Ovary (tissue), 3 donors: ENCODE data around the gene RALGPS1.

Experiments used
- POLR2A ChIP-seq: fragments of 450-650 bp; IDR thresholded peaks from one replicate; pipeline ENCODE4 v1.6.1; 2017; ENCODE audit warnings: antibody characterized with exemption, mild to moderate bottlenecking, moderate library complexity
- TF ChIP-seq, protein P1 (sequence below), 3 donors: fragments of 450-650 bp in 2 of 3; fragments of 200-600 bp in 1 of 3; IDR thresholded peaks; one replicate each; pipeline versions ENCODE4 v1.5.1 to v1.8.0; 2016 to 2022; ENCODE audit warnings: antibody characterized with exemption in 3 of 3, mild to moderate bottlenecking in 1 of 3
- donor health status: DM: no; HTN: no; CAD: no.

DNA sequence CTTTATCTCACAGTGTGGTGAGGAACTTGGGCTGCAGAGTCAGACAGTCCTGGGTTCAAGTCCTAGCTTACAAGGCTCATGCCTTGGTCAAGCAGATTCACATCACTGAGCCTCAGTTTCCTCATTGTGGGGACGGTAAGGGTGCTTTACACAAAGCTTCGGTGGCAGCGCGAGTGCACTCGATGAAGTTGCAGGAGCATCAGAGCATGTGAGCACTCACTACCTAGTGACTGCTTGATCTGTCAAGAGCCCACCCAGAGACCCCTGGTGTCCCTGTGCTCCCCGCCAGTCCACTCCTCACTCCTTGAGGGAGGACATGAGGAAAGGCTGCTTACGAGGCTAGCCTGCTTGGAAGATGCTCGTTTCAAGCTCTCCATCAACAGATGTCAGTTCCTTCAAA is 293.8 kb downstream of the RALGPS1 start:
- TF ChIP-seq, protein P1, sequence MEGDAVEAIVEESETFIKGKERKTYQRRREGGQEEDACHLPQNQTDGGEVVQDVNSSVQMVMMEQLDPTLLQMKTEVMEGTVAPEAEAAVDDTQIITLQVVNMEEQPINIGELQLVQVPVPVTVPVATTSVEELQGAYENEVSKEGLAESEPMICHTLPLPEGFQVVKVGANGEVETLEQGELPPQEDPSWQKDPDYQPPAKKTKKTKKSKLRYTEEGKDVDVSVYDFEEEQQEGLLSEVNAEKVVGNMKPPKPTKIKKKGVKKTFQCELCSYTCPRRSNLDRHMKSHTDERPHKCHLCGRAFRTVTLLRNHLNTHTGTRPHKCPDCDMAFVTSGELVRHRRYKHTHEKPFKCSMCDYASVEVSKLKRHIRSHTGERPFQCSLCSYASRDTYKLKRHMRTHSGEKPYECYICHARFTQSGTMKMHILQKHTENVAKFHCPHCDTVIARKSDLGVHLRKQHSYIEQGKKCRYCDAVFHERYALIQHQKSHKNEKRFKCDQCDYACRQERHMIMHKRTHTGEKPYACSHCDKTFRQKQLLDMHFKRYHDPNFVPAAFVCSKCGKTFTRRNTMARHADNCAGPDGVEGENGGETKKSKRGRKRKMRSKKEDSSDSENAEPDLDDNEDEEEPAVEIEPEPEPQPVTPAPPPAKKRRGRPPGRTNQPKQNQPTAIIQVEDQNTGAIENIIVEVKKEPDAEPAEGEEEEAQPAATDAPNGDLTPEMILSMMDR (IDR thresholded peaks at IDR 0.05) = no peak
- no peak for TF ChIP-seq POLR2A
